ENCODE measurements around the gene ELMOD1.
"Not testable (repeated sequence)": the region's sequence is repeated elsewhere in the genome, so short reads cannot be mapped to it uniquely, and the experiment has no call there.

Gene ELMOD1

DNA sequence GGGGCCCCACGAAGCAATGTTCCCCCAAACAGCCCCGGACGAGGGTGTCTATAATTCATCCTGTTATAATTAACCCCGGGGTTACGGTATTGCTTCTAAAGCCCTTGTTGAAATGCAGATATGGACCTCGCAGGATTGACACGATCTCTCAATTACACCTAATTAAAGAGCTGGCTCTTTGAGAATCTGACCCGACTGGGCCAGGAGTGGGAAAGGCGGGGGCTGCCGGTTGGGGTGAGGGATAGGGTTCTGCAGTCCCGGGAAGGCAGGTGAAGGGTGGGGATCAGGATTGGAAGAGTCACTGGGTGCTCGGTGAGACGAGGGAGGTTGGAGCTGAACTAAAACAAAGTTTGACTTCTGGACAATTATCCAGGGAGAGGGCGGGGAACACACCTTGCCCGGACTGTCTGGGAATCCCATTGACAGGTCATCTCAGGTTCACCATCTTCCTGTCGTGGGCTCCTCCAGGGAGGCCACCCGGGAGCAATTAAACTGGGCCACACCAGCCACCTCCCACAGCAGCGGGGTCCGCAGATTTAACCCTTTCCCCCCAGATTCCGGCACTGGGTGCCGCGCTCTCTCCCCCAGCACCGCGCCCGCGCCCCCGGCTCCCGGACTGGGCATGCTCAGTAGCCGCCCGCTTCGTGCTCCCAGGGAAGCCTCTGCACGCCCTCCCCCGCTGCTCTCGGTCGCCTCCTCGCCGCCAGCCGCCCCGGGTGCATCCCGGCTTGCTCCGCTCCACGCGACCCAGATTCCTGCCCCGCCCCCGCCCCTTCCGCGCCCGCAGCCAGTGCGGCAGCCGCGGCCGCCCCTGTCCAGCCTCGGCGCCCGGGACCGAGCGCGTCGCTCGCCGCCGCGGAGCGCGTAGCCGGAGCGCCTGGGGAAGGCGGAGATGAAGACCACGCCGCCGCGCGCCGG, at the start of gene ELMOD1:
Gene ELMOD1, plus strand, starts transcription at position 688 of the 918 bp plus-strand sequence. CDS start 27,043 bp downstream, outside the sequence.
- DNase-seq (ENCODE audit: low read depth): peak; percentile 74

DNA sequence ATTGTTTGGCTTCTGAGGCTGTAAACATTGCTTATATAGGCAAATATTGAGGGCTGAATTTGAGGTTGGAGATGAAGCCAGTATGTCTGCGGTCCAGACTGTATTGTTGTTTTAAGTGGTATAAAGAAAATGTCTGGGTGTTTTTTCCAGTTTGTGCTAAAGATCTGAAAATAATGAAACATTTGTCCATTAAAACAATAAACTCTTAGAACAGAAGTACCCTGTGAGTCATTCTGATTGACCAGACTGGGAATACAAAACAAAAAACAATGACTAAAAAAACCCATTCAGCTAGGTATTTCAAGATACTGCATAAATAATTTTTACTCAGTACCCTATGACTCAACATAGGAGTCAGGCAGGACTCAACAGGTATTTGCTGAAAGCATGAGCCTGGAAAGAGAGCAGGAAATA, 45.8 kb upstream of the ELMOD1 start:
- DNase-seq (ENCODE audit: low read depth): peak; percentile 90

DNA sequence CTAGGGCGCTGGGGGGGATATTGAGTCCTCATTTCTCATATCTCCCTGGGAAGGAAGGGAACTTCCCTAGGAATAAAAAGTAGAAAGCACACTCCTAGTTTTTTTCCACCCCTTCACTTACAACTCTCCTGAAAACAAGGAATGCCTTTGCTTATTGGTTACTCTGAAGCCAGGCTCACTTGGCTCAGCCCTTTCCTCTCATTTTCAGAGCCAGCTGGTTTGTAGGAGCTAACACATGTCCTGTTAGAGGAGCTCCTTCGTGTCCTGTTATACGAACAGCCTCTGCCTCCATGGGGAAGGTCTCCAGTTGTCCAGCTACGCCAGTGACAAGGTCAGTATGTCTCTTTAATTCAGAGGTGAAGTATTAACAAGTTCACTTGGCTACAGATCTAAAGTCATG, 43.0 kb upstream of the ELMOD1 start:
- DNase-seq (ENCODE audit: low read depth): no peak

DNA sequence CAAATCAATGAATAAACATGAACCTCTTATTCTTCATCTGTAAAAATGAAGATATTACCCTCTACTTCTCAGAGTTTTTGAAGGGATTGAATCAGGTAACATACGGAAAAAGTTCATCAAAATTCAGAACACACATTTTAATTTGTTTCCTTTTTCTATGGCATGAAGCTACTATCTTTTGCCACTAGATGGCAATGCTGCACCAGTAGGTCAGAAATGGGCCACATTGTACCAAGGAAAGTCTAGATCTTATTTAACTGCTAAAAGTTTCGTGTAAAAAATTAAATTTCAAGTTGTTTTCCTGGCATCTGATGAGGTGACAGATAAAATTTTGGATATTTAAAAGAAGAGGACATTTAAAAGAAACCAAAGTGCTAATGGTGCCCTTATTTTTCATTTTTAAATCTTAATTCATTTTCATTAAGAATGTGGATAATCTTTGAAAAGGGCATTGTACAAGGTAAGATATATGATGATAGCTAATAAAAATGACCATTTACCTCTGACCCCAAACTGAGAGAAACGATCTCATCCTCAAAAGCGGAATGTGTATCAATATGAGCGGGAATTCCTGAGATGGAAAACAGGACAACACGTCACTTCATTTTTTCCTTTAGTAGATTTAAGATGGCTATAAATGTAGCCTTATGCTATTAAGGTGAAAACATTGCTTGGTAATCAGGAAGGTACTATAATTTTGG, 41.5 kb upstream of the ELMOD1 start:
- peak; percentile 63 for DNase-seq (ENCODE audit: low read depth)

DNA sequence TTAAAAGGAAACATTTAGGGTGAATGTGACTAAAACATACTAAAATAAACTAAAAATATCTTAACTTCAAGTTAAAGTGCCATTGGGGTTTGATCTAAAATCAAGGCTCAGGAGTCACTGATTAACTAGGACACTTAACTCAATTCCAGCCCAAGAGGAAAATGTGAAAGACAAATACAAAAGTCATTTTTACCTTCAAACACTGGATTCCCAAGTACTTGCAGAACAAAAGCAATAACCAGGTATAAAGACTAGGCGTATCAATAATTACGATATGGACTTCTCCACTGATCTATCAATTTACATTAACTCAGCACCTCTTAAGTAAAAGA, 41.0 kb upstream of the ELMOD1 start:
- DNase-seq (ENCODE audit: low read depth): no peak

DNA sequence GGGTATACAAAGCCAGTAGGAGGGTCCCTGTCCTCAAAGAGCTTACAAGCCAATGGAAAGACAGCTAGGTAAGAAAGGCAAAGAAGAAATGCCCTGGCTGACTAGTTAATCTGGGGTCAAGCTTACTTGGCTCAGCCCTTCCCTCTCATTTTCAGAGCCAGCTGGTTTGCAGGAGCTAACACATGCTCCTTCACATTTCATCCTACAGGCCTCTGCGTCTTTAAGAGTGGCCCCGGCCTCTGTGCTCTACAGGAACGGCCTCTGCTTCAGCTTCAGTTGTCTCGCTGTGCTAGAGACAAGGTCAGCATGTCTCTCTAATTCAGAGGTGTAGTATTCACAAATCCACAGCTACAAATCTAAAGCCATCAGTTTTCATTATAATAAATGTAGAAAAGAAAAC, 40.6 kb upstream of the ELMOD1 start:
- no peak for DNase-seq (ENCODE audit: low read depth)

DNA sequence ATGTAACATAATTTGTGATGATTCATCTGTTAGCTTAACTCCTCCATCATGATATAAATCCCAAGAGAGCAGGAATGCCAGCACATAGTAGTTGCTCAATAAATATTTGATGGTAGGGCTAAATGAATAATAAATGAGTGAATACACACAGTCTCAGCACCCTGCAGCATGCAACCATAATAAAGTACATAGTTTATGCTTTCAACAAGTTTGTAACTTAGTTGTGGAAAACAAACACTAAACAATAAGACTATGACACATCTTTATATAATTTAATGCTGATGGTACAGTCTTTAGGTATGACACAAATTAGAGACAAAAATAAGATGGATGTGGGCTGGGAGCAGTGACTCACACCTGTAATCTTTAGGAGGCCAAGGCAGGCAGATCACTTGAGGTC, 29.3 kb upstream of the ELMOD1 start:
- peak; percentile 89 for DNase-seq (ENCODE audit: low read depth)

DNA sequence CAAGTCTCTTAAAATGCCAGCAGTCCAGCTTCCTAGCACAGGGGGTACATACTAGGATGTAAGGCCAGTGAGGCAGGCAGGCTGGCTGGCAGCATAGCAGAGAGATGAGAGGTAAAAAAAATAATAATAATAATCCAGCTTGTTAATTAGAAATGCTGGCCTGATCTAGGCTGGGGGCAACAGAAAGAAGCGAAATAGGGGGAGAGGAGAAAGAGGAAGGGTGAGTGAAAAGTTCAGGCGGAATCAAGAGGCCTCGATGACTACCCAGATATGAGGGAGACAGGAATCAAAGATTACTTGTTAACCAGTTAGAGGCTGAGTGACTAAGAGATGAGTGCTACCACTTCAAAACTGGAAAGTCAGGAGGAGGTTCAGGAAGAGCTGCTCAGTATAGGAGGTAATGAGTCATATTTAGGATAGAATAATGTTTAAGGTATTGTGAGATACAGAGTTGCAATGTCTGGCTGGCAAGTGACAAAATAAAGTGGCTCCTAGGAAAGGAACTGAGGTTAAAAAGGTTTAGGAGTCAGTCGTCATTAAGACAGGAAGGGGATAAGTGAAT, 28.2 kb upstream of the ELMOD1 start:
- DNase-seq (ENCODE audit: low read depth): peak; percentile 98

DNA sequence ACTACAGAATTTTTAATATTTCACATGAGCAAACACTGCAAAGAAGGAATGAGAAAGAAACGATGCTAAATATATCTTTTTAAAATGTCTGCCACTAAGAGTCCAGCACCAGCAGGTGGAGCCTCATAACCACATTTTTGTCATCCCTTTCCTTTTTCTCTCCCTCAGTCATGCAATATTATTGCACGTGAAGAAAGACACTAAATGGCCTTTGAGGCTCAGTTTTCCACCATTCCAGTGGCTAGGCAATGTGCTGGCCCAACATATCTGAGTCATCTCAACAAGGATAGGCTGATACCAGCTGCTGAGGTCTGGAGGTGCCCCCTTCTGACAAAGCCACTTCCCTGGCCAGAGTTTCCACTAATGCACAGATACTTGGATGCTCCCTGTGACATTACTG, 27.2 kb upstream of the ELMOD1 start:
- DNase-seq (ENCODE audit: low read depth): peak; percentile 79

DNA sequence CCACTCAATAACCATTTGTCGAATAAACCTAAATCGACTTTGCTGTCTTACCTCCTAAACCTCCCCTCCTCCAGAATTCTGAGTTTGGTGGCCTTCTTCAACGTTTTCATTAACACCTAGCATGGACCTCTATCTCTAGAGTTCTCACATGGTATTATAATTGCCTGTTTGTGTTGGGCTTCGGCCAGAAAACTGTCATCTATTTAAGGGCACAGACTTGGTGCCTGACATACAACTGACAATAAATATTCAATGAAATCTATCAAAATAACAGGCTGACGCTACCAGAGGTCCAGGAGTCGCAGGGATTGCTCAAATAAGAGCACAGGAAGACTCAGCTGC, 26.1 kb upstream of the ELMOD1 start:
- DNase-seq (ENCODE audit: low read depth): no peak

DNA sequence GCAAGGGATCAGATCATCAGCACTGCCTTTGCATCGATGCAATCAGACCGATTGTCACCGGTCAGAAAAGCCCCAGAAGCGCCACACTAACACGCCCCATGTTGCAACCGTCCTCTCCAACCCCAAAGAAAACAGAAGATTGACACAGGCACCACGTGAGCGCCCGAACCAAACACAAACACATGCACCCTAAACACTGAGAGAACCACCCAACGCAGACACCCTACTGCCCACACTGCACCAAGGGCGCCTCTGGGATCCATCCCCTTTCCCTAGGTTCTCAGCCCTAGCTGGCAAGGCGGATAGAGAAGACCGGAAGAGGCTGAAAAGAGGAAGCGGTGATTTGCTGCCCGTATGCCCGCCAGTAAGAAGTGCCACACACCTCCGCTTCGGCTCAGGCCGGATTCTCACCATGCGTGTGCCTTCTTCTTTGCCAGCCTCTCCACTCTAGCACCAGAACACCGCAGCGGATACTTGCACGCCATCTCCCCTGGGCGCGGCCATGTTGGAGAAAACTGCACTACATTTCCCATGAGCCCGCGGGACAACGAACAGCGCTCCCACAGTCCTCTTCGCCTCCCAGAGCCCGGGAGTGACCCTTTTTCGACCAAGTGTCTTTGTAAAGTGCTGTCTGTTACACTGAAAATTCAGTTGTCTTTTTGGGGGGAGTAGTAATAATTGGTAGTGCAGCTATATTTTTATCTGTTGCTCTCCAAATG, 25.6 kb upstream of the ELMOD1 start, which contains the start of gene ALKBH8:
Gene ALKBH8, minus strand, starts transcription at position 517 of the 719 bp plus-strand sequence. CDS start 4,842 bp downstream, outside the sequence.
- DNase-seq (ENCODE audit: low read depth): peak; percentile 81

DNA sequence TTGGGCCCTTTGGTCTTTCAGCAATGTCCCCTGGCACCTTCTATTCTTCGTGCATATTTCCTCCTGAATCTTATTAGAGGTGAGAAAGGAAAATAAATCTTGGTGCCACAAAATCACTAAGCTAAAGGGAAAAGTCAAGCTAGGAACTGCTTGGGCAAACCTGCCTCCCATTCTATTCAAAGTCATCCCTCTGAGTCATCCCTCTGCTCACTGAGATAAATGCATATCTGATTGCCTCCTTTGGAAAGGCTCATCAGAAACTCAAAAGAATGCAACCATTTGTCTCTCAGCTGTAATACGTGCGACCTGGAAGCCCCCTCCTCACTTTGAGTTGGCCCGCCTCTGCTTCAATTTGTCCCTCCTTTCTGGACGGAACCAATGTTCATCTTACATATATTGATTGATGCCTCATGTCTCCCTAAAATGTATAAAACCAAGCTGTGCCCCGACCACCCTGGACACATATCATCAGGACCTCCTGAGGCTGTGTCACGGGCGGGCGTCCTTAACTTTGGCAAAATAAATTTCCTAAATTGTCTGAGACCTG, 24.9 kb upstream of the ELMOD1 start:
- DNase-seq (ENCODE audit: low read depth): peak; percentile 61

DNA sequence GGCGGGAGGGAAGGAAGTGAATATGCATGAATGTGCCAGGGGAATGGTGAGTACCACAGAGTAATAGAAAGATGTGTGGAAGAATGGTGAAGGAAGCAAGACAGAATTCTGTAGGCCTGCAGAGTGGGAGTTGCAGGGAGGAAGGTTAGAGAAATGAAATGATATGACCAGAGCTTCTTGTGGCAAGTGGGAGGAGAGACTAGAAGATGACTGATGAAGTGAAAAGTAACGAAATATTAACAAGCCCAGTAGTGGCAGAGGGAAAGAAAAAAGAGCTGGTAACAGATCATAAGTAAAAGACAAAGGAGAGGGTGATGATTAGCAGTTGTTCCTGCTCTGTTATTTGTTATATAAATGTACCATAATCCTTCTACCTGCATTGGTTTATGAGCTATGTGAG, 24.4 kb upstream of the ELMOD1 start:
- no peak for DNase-seq (ENCODE audit: low read depth)

DNA sequence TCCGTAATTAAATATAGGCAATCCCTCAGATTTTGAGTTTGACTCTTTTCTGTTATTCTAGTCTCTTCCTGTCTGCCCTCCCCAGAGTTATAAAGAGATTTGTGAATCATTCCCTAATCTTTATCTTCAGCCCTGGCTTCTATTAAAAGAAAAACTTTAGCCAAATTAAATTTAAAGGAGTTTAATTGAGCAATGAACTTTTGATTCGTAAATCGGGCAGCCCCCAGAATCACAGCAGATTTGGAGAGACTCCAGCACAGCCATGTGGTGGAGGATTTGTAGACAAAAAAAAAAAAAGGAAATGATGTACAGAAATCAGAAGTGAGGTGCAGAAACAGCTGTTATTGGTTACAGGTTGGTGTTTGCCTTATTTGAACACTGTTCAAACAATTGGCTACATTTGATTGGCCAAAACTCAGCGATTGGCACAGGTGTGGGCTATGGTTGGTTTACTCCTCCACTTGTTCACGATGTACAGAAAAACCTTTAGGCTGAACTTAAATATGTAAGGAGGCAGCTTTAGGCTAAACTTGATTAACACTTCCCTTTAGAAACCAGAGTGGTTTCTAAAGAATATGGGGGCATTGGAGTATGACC, 23.1 kb upstream of the ELMOD1 start:
- DNase-seq (ENCODE audit: low read depth): no peak

DNA sequence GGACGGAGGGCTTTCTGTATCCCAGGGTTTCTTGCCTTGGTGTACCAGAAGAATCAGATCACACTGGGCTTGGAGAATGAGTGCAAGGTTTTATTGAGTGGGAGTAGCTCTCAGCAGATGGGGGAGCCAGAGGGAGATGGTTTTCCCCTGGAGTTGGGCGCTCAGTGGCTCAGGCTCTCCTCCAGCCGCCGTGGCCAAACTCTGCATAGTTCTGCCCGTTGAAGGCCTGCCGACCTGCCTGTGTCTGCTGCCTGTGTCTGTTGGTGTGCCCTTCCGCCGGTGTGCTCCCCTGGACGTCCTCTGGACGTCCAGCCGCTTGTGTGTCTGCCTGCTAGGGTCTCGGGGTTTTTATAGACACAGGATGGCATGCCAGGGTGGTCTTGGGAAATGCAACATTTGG, 20.9 kb upstream of the ELMOD1 start:
- DNase-seq (ENCODE audit: low read depth): no peak

DNA sequence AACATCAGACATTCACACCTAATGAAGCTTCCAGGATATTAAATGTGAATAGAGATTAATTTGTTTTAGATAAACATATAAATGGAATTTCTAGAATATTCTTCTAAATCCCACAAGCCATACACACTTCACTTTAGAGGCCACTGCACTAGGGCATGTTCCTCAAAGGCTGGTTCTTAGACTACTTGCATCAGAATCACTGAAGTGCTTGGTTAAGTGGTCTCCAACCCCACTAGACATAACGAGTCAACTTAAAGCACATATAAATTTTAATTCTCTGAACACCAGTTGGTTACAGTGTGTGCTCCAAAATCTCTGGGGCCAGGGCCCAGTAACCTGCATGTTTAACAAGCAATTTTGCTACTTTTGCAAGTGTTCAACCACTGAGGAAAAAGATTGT, 17.5 kb upstream of the ELMOD1 start:
- DNase-seq (ENCODE audit: low read depth): no peak

DNA sequence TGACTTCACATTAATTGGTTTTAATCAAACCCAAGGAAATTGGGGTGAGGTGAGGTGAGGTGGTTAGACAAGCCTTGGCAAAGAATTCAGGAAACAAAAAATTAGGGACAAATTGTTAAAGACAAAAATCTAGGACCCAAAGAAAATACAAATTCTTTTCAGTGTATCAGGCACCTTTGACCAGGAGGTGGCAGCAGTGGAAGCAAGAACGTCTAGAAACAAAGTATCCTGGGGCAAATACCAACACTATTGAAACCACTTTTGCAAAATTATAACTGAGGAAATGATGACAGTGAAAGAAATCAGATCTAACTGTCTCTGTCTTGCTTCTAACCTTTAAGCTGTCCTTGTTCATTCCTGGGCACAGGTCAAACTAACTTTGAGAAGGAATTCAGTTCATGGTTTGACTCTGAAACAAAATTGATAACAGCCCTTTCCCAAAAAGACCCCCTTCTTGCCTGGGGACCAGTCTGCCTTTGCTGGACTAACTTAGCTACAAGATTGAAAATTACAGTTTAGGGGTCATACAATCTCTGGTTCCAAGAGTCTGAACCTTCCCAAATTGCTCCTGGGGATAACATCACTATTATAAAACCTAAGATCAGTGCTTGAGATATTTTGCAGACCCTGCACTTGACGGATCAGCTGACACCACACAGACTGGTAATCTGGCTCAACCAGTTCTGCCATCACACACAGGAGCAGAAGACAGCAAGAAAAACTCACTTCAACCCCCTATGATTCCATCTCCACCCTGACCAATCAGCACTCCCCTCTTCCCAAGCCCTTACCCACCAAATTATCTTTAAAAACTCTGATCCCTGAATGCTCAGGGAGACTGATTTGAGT, 14.2 kb upstream of the ELMOD1 start:
- DNase-seq (ENCODE audit: low read depth): peak; percentile 70

DNA sequence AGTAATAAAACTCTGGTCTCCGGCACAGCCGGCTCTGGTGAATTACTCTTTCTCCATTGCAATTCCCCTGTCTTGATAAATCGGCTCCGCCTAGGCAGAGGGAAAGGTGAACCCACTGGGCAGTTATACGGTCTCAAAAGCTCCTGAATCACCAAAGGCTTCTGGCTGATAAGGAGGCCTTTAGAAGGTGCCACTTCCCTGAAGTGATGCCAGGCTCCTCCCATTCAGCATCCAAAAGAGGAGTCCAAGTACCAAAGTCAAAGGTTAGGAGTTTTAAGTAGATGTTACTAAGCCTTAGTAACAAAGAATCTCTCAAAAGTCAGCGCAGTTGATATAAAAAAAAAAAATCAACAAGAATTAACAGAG, 13.6 kb upstream of the ELMOD1 start:
- DNase-seq (ENCODE audit: low read depth): no peak

DNA sequence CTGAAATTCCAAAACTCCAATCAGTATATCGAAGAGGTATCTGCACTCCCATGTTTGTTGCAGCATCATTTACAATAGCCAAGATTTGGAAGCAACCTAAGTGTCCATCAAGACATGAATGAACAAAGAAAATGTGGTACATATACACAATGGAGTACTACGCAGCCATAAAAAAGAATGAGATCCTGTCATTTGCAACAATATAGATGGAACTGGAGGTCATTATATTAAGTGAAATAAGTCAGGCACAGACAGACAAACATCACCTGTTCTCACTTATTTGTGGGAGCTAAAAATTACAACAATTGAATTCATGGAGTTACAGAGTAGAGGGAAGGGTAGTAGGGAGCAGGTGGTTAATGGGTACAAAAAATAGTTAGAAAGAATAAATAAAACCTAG, 11.8 kb upstream of the ELMOD1 start:
- not testable (repeated sequence) for DNase-seq (ENCODE audit: low read depth)

DNA sequence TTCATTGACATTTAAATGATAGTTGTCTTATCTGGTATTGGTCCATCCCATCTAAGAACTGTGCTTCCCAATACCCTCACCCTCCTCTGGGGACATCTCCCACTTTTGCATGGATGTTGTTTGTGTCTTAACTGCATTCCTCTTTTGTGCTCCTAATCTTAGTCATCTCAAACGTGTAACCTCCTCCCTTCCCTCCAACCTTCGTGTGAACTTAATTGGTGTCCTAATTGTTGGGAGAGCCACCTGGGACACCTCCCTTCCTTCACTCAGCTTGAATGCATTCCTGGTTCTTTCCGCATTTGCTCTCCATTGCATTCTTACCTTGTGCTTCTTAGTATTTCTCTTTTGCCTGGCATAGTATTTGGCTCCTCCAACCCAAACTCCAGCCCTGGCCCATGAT, 9.8 kb upstream of the ELMOD1 start:
- DNase-seq (ENCODE audit: low read depth): no peak
